GM10266 (cell line): ENCODE measurements around the gene MCMBP.

ENCODE experiments used
- DNase-seq: peaks from one replicate; pipeline ENCODE4 v3.0.0; 2012; ENCODE audit errors: extremely low spot score
- TF ChIP-seq, protein P1 (sequence below): IDR thresholded peaks from 2 replicates; pipeline ENCODE4 v1.5.1; 2012; ENCODE audit warnings: mild to moderate bottlenecking, low read depth; ENCODE audit not compliant: control insufficient read depth, insufficient read depth; ENCODE audit errors: missing control alignments

Gene MCMBP

DNA sequence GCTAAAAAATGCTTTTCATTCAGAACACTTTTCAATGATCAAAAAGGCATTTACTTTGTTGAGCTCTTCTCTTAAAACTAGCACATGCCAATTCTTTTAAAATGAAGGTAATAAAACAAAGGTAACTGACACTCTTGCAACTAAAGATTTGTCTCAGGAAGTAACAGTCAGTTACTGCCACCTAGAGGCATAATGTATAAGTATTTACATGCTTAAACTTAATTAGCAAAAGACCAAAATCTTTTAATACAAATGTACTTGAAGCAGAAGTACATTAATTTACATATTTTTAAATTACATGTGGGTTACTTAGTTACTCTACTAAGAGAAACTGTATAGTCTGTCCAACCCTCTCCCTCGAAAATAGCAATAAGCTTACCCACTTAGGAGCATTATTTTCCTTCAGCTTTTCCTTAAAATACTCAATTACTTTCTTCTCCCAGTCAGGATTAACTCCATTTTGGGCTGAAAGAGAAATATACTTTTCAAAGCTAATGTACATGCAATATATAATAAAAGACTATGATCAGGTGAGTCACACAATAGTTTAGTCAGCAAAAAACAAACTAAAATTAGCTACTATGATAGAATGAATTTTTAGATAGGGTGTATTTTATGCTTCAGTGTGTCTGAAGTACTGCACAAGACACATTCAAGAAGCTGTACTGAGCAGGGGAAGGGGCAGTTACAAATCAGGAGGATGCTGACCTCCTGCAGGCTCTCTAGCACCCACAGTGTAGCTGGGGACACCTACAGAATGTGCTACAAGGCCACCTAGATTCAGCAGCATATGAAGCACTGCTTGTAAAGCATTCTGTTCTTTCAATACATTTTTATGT lies 13.0 kb downstream of the MCMBP start:
- TF ChIP-seq, protein P1, sequence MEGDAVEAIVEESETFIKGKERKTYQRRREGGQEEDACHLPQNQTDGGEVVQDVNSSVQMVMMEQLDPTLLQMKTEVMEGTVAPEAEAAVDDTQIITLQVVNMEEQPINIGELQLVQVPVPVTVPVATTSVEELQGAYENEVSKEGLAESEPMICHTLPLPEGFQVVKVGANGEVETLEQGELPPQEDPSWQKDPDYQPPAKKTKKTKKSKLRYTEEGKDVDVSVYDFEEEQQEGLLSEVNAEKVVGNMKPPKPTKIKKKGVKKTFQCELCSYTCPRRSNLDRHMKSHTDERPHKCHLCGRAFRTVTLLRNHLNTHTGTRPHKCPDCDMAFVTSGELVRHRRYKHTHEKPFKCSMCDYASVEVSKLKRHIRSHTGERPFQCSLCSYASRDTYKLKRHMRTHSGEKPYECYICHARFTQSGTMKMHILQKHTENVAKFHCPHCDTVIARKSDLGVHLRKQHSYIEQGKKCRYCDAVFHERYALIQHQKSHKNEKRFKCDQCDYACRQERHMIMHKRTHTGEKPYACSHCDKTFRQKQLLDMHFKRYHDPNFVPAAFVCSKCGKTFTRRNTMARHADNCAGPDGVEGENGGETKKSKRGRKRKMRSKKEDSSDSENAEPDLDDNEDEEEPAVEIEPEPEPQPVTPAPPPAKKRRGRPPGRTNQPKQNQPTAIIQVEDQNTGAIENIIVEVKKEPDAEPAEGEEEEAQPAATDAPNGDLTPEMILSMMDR: peak; percentile 54
- DNase-seq: peak; percentile 28

DNA sequence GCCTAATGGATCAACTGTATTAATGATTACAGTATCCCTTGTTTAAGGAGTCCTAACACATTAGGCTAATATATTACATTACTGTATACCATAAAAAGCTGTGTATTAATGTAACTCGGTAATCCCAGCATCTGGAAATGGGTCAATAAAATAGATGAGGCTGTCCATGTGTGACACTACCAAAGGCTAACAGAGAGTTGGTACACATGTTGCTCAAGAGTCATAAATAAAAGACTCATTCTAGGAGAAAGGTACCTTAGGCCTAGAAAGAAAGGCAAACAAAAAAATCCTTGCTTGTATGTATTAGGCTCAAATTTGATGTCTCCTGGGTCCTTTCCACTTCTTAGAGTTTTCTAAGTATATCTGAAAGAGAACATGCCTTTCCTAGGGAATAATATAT lies 14.6 kb downstream of the MCMBP start:
- DNase-seq: no peak
- TF ChIP-seq, protein P1: no peak

DNA sequence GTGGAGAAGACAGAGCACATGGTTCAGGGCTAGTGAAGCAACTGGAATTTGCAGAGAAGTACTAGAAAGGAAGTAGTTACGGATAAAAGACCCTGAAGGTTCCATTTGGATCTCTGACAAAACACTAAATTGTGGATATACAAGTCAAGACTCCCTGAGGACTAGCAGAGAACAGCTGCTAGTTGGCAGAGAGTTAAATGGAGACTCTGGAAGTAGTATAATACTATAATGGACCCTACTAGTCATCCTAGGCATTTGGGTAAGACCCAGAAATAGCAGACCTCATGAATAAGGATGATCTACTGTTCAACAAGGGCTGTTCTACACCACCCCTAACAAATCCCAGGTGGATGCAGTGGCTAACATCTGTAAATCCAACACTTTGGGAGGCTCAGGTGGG lies 19.1 kb downstream of the MCMBP start:
- TF ChIP-seq, protein P1: no peak
- DNase-seq: no peak

DNA sequence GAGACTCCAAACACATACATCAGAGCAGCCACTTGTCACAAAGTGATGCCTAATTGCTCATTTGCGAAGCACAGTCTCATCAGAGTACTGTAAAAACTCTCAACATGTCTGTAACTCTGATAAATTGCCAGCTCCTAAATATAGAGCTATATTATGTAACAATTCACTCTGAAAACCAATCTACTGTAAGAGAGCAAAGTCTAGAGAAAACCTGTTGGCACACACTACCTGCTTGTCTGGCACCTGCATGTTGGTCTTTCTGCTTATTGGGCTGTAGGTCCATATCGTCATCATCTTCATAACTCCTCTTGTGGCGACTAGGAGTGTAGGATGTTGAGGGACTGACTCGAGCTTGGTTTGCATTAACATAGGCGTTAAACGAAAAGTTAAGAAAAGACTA lies 19.8 kb downstream of the MCMBP start:
- TF ChIP-seq, protein P1: no peak
- no peak for DNase-seq

DNA sequence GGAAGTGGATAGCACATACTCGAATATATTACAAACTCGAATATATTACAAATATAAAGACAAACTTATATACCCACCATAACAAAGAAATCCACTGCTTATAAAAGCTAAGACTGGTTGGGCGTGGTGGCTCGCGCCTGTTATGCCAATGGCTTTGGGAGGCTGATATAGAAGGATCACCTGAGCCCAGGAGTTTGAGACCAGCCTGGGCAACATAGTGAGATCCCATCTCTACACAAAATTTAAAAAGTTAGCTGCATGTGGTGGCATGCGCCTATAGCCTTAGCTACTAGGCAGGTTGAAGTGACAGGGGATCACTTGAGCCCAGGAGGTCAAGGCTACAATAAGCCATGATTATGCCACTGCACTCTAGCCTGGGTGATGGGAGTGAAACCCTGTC lies 20.4 kb downstream of the MCMBP start:
- TF ChIP-seq, protein P1: no peak
- DNase-seq: no peak

DNA sequence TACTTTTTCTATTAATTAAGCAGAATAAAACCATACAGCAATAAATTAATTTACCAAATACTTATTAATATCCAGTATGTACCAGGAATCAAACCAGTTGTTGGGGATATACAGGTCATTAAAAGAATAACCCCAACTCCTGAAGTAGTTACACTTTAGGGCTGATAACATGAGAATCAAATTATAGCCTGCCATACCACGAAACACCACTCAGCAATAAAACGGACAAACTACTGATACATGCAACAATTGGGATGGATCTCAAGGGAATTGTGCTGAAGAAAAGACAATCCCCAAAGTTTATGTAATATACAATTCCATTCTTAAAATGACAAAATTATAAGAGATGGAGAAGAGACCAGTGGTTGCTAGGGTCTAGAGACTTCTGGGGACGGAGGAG lies 22.7 kb downstream of the MCMBP start:
- no peak for DNase-seq
- TF ChIP-seq, protein P1: no peak

DNA sequence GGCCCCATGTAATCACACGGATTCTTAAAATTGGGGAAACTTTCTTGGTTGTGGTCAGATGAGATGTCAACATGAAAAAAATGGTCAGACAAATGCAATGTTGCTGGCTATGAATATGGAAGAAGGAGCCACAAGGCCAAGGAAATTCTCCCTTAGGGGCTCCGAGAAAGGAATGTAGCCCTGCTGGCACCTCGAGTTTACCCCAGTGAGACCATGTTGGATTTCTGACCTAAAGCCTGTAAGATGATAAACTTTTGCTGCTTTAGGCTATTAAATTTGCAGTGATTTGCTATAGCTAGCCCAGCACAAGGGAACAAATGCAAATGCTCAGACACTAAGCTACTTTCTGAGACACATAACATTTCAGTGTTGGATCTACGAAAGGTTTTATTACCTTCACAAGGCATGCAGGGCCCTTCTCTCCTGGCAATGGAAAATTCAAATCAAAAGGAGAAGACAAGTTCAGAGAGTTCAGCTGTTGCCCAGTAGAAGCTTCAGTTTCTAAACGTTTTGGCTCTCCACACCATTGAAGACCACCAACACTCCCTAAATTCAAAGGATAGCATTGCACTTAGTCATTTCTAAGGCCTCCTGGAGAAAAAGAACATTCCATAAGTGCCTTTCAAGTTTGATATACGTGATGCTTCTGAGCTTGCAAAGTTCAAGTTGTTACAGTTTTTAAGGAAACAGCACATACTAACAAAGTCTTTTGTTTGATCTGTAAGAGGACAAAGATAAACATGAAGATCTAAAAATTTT lies 23.4 kb downstream of the MCMBP start:
- TF ChIP-seq, protein P1: no peak
- DNase-seq: no peak
